Neural progenitor cell (in vitro differentiated cells): ENCODE measurements around the gene TLK1. TPM values are rescaled to one million over a fixed set of nuclear protein-coding genes. Genes with fewer than 3 reads are reported as not detected.

Experiments used
- DNase-seq: peaks from one replicate; pipeline ENCODE4 v3.0.0-alpha.2; 2016; ENCODE audit warnings: low spot score
- H2AFZ ChIP-seq: fragments of 200-600 bp; sonication (generic); replicated peaks from 2 replicates; pipeline ENCODE4 v1.6.1; 2016; ENCODE audit warnings: antibody characterized with exemption
- H3F3A ChIP-seq: fragments of 200-600 bp; sonication (generic); 2 replicates; pipeline ENCODE4 v1.6.1; 2016; ENCODE audit warnings: antibody characterized with exemption, low read depth
- H3K27ac ChIP-seq: fragments of 200-600 bp; sonication (generic); 2 replicates; pipeline ENCODE4 v1.5.1; 2016; ENCODE audit warnings: mild to moderate bottlenecking
- H3K27me3 ChIP-seq: fragments of 200-600 bp; sonication (generic); 2 replicates; pipeline ENCODE4 v1.6.1; 2016; ENCODE audit warnings: mild to moderate bottlenecking, moderate library complexity
- H3K36me3 ChIP-seq: fragments of 200-600 bp; sonication (generic); 2 replicates; pipeline ENCODE4 v1.5.1; 2016
- H3K4me1 ChIP-seq: fragments of 200-600 bp; sonication (generic); 2 replicates; pipeline ENCODE4 v1.6.1; 2016; ENCODE audit warnings: mixed run types
- H3K4me2 ChIP-seq: fragments of 200-600 bp; sonication (generic); 2 replicates; pipeline ENCODE4 v1.6.1; 2016
- H3K4me3 ChIP-seq: fragments of 200-600 bp; sonication (generic); 2 replicates; pipeline ENCODE4 v1.5.1; 2016
- H3K79me2 ChIP-seq: fragments of 200-600 bp; sonication (generic); 2 replicates; pipeline ENCODE4 v1.6.1; 2016; ENCODE audit warnings: low read depth
- H3K9ac ChIP-seq: fragments of 200-600 bp; sonication (generic); 2 replicates; pipeline ENCODE4 v1.6.1; 2016
- H3K9me3 ChIP-seq: fragments of 200-600 bp; sonication (generic); 2 replicates; pipeline ENCODE4 v1.5.1; 2016; ENCODE audit warnings: low read depth
- H4K20me1 ChIP-seq: fragments of 200-600 bp; sonication (generic); 2 replicates; pipeline ENCODE4 v1.6.1; 2016; ENCODE audit warnings: low read depth
- H3K27ac Mint-ChIP-seq: 3 replicates; pipeline ENCODE4 v1.8.0; 2021; ENCODE audit warnings: mixed read lengths
- H3K27me3 Mint-ChIP-seq: 2 replicates; pipeline ENCODE4 v1.8.0; 2022; ENCODE audit warnings: low read depth, mild to moderate bottlenecking, inconsistent platforms, moderate library complexity, mixed read lengths; ENCODE audit not compliant: insufficient read depth
- H3K36me3 Mint-ChIP-seq: 3 replicates; pipeline ENCODE4 v1.8.0; 2021; ENCODE audit warnings: mixed read lengths
- H3K4me1 Mint-ChIP-seq: 3 replicates; pipeline ENCODE4 v1.8.0; 2021; ENCODE audit warnings: mixed read lengths
- H3K4me3 Mint-ChIP-seq: 3 replicates; pipeline ENCODE4 v1.8.0; 2021; ENCODE audit warnings: mild to moderate bottlenecking, moderate library complexity, mixed read lengths
- H3K9me3 Mint-ChIP-seq: 3 replicates; pipeline ENCODE4 v1.8.0; 2020; ENCODE audit warnings: mixed read lengths
- EZH2 ChIP-seq: fragments of 200-600 bp; sonication (generic); IDR thresholded peaks from 2 replicates; pipeline ENCODE4 v1.6.1; 2017; ENCODE audit warnings: antibody characterized with exemption, mild to moderate bottlenecking, moderate library complexity
- EZH2phosphoT487 ChIP-seq: fragments of 200-600 bp; sonication (generic); IDR thresholded peaks from 2 replicates; pipeline ENCODE4 v1.6.1; 2017; ENCODE audit warnings: antibody characterized with exemption
- total RNA-seq: library from RNA; depleted of rRNA; stranded (reverse); fragments of >200 nt; gene quantifications from 2 replicates; pipeline ENCODE4 v1.2.3, GENCODE V29; 2015; ENCODE audit warnings: low replicate concordance
- TF ChIP-seq, protein P1 (sequence below): fragments of 200-600 bp; sonication (generic); IDR thresholded peaks from 2 replicates; pipeline ENCODE4 v1.5.1; 2017; ENCODE audit warnings: antibody characterized with exemption, mild to moderate bottlenecking

Gene TLK1
- total RNA-seq, 1 donor from 2014 or later: 31.1 TPM

DNA sequence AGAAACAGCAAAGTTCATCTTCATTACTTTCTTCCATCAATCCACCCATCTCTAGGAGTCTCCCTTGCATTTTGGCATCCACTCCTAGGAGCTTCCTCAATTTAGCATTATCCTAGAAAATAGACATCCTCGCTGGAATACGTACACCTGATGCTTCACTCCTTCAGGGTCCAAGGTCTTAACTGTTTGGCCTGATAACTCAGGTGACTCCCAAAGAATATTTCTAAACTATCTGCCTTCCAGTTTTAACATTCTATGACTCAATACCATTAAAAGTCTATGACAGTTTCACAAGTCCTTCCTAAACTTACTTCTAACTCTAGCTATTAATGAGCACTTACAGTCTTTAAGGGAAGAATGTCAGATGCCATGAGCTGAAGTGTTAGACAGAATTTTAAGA is 26.5 kb upstream of the TLK1 start:
- no peaks in the 10 kb centered on the region for H3K27me3 ChIP-seq
- H3K36me3 Mint-ChIP-seq: no peaks in the 10 kb centered on the region
- TF ChIP-seq, protein P1, sequence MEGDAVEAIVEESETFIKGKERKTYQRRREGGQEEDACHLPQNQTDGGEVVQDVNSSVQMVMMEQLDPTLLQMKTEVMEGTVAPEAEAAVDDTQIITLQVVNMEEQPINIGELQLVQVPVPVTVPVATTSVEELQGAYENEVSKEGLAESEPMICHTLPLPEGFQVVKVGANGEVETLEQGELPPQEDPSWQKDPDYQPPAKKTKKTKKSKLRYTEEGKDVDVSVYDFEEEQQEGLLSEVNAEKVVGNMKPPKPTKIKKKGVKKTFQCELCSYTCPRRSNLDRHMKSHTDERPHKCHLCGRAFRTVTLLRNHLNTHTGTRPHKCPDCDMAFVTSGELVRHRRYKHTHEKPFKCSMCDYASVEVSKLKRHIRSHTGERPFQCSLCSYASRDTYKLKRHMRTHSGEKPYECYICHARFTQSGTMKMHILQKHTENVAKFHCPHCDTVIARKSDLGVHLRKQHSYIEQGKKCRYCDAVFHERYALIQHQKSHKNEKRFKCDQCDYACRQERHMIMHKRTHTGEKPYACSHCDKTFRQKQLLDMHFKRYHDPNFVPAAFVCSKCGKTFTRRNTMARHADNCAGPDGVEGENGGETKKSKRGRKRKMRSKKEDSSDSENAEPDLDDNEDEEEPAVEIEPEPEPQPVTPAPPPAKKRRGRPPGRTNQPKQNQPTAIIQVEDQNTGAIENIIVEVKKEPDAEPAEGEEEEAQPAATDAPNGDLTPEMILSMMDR: no peak
- TF ChIP-seq EZH2 (no peak), EZH2phosphoT487 (no peak)
- H3K4me1 ChIP-seq: no peaks in the 10 kb centered on the region
- H3K4me1 Mint-ChIP-seq: no peaks in the 10 kb centered on the region
- no peaks in the 10 kb centered on the region for H3K36me3 ChIP-seq
- no peak overlapping the region for H3K27ac ChIP-seq
- no peaks in the 10 kb centered on the region for H3K79me2 ChIP-seq
- no peak overlapping the region for H3K4me3 ChIP-seq
- no peak overlapping the region for H3K9ac ChIP-seq
- H3K27me3 Mint-ChIP-seq: no peaks in the 10 kb centered on the region
- no peak overlapping the region for H3K4me2 ChIP-seq
- H3K9me3 ChIP-seq: no peaks in the 10 kb centered on the region
- H3K27ac Mint-ChIP-seq: no peak overlapping the region
- no peak overlapping the region for H3K4me3 Mint-ChIP-seq
- no peaks in the 10 kb centered on the region for H4K20me1 ChIP-seq
- no peak overlapping the region for H2AFZ ChIP-seq
- DNase-seq: no peak
- no peaks in the 10 kb centered on the region for H3K9me3 Mint-ChIP-seq
- no peaks in the 10 kb centered on the region for H3F3A ChIP-seq

DNA sequence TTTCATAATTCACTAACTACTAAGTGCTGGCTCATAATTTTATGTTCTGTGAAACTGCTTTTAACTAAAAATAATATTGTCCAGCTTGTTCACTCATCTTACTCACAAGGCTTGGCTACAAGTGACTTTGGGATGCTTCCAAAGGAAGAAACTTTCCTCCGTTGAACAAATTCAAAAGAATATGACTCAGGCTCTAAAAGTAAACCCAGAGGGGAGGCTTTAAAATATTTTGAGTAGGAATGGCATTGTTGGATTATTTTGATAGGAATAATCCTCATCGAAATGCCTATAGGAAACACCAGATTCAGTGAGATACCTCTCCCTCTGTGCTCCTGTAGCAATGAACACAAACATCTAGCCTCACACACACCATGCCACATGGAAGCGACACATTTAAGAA is 25.2 kb upstream of the TLK1 start:
- DNase-seq: no peak
- Histone ChIP-seq H3K27me3 (no peaks in the 10 kb centered on the region), H3K4me3 (no peak overlapping the region), H3K27ac (no peak overlapping the region), H2AFZ (no peak overlapping the region), H3K4me1 (peaks cover 10% of the 10 kb centered on the region), H3K9ac (no peak overlapping the region), H3K36me3 (no peaks in the 10 kb centered on the region), H4K20me1 (no peaks in the 10 kb centered on the region), H3K4me2 (no peak overlapping the region), H3F3A (no peaks in the 10 kb centered on the region), H3K9me3 (no peaks in the 10 kb centered on the region), H3K79me2 (no peaks in the 10 kb centered on the region)
- Mint-ChIP-seq H3K9me3 (no peaks in the 10 kb centered on the region), H3K4me1 (peaks cover 3% of the 10 kb centered on the region), H3K27ac (no peak overlapping the region), H3K27me3 (no peaks in the 10 kb centered on the region), H3K36me3 (no peaks in the 10 kb centered on the region), H3K4me3 (no peak overlapping the region)
- TF ChIP-seq EZH2phosphoT487 (no peak), EZH2 (no peak)
- TF ChIP-seq, protein P1: no peak

DNA sequence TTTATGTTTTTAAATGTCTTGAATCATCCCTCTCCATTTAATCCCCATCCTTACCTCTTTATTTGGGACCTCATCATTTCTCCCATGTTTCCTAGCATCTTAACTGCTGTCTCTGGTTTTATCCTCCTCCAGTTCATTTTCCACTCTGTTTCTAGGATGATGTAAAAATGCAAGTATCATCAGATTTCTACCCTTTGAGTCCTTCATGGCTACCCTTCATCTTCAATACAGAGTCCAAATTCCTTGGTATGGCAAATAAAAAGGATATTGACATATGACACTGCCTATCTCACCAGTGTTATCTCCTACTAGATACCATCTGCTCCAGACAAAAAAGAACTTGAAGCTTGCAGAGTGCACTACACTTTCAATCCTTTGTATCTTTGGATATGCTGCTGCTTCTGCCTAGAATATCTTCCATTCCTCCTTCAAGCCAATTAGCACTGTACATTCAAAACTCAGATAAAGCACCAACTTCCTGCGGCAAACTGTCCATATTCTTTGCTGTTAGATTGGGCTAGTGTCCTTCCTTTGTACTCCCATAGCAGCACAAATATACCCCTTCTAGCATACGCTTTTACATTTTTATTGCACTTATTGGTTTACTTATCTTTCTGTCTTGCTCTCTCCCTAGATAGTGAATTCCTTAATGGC is 24.6 kb upstream of the TLK1 start:
- Histone ChIP-seq H3K79me2 (no peaks in the 10 kb centered on the region), H3K27me3 (no peaks in the 10 kb centered on the region), H3F3A (no peaks in the 10 kb centered on the region), H3K4me1 (peaks cover 10% of the 10 kb centered on the region), H3K27ac (no peak overlapping the region), H4K20me1 (no peaks in the 10 kb centered on the region), H3K9me3 (no peaks in the 10 kb centered on the region), H3K4me3 (no peak overlapping the region), H3K36me3 (no peaks in the 10 kb centered on the region), H2AFZ (no peak overlapping the region), H3K9ac (no peak overlapping the region), H3K4me2 (no peak overlapping the region)
- Mint-ChIP-seq H3K4me1 (peaks cover 3% of the 10 kb centered on the region), H3K27me3 (no peaks in the 10 kb centered on the region), H3K9me3 (no peaks in the 10 kb centered on the region), H3K36me3 (no peaks in the 10 kb centered on the region), H3K4me3 (no peak overlapping the region), H3K27ac (no peak overlapping the region)
- DNase-seq: no peak
- TF ChIP-seq EZH2phosphoT487: no peak
- TF ChIP-seq, protein P1: no peak
- no peak for TF ChIP-seq EZH2
